ENCODE measurements around the gene PPIE. TPM values are rescaled to one million over a fixed set of nuclear protein-coding genes. Genes with fewer than 3 reads are reported as not detected.

Gene PPIE
- total RNA-seq, 1 experiment from 2014 or later: 36.3 TPM

DNA sequence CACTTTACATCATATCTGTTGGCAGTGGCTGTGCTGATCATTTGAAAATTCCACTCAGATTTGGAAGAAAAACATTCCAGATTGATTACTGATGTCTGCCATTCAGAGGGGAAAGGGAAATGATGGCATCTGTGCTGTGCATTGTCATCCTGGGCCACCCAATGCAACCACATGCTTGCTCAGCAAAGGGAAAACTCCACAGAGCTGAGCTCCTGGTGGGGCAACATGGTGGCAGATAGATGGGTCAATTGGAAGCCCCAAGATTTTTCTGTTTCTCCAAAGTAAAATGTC, 20.7 kb downstream of the PPIE start:
- TF ChIP-seq, protein P1, sequence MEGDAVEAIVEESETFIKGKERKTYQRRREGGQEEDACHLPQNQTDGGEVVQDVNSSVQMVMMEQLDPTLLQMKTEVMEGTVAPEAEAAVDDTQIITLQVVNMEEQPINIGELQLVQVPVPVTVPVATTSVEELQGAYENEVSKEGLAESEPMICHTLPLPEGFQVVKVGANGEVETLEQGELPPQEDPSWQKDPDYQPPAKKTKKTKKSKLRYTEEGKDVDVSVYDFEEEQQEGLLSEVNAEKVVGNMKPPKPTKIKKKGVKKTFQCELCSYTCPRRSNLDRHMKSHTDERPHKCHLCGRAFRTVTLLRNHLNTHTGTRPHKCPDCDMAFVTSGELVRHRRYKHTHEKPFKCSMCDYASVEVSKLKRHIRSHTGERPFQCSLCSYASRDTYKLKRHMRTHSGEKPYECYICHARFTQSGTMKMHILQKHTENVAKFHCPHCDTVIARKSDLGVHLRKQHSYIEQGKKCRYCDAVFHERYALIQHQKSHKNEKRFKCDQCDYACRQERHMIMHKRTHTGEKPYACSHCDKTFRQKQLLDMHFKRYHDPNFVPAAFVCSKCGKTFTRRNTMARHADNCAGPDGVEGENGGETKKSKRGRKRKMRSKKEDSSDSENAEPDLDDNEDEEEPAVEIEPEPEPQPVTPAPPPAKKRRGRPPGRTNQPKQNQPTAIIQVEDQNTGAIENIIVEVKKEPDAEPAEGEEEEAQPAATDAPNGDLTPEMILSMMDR (conservative IDR thresholded peaks at IDR 0.05): no peak
- H3K4me3 Mint-ChIP-seq: no peak overlapping the region

More for the DNA sequence above, 20.7 kb downstream of the PPIE start:
- Histone ChIP-seq H3K9me3 (ENCODE audit: control insufficient read depth, low read depth, low read length) (peaks cover 5% of the 10 kb centered on the region), H2AFZ (ENCODE audit: low read length) (no peak overlapping the region), H3K4me1 (ENCODE audit: insufficient read depth, low read length) (no peaks in the 10 kb centered on the region), H4K8ac (replicated peaks; ENCODE audit: insufficient read length, low read depth, low read length) (no peak overlapping the region), H3K4me2 (ENCODE audit: insufficient read depth, insufficient read length, low read length) (no peak overlapping the region), H4K5ac (ENCODE audit: insufficient read length, low read depth, low read length) (no peak overlapping the region), H2AK5ac (ENCODE audit: insufficient read length, low read length) (no peak overlapping the region), H2BK120ac (ENCODE audit: low read depth, low read length, poor library complexity, severe bottlenecking) (no peak overlapping the region), H2BK12ac (ENCODE audit: insufficient read length, low read depth, low read length) (no peak overlapping the region), H3K27me3 (ENCODE audit: insufficient read depth, low read length) (no peaks in the 10 kb centered on the region), H3K14ac (ENCODE audit: insufficient read depth, low read length) (no peak overlapping the region), H3K79me2 (ENCODE audit: insufficient read depth, low read length) (no peaks in the 10 kb centered on the region), H3K79me1 (ENCODE audit: insufficient read depth, low read depth, low read length, poor library complexity, severe bottlenecking) (no peaks in the 10 kb centered on the region), H3K27ac (ENCODE audit: insufficient read length, low read depth, low read length) (no peak overlapping the region), H2BK20ac (ENCODE audit: low read depth, low read length, poor library complexity, severe bottlenecking) (no peak overlapping the region), H3K23ac (ENCODE audit: insufficient read length, low read depth, low read length) (no peak overlapping the region), H2BK15ac (ENCODE audit: low read depth, low read length) (no peak overlapping the region), H3K9ac (ENCODE audit: extremely low read depth, insufficient read length, low read length) (no peak overlapping the region), H4K91ac (ENCODE audit: insufficient read length, low read depth, low read length) (no peak overlapping the region), H4K20me1 (ENCODE audit: control insufficient read depth, insufficient read depth, insufficient read length) (no peaks in the 10 kb centered on the region), H3T11ph (ENCODE audit: low read length) (no peak overlapping the region), H3K4ac (ENCODE audit: low read depth, low read length) (no peak overlapping the region), H3K18ac (ENCODE audit: insufficient read length, low read depth, low read length) (no peak overlapping the region), H3K56ac (ENCODE audit: insufficient read length, low read depth, low read length) (no peak overlapping the region), H2BK5ac (ENCODE audit: insufficient read length, low read length) (no peak overlapping the region), H3K23me2 (ENCODE audit: insufficient read length, low read depth, low read length, poor library complexity, severe bottlenecking) (no peaks in the 10 kb centered on the region)
- Mint-ChIP-seq H3K9me3 (peaks cover 7 to 8% of the 10 kb centered on the region in 2 experiments; a peak in 4 of 5 replicates), H3K27me3 (ENCODE audit: low read depth) (peaks cover 5% of the 10 kb centered on the region), H3K4me1 (no peaks in the 10 kb centered on the region), H3K27ac (no peak overlapping the region), H3K36me3 (ENCODE audit: insufficient read depth in 1 of 3, low read depth in 3 of 3) (peaks cover 15 to 47% (median 20%) of the 10 kb centered on the region in 3 experiments)
- no peak for DNase-seq
